Glutamatergic neuron (in vitro differentiated cells): ENCODE data around the gene BRF1. TPM values are rescaled to one million over a fixed set of nuclear protein-coding genes. Genes with fewer than 3 reads are reported as not detected.
A peak's percentile ranks its signal among the peaks of the same experiment; 100 is the strongest.

Experiments used
- DNase-seq: peaks from one replicate; pipeline ENCODE4 v3.0.0; 2022
- H3K27ac Mint-ChIP-seq: one replicate; pipeline ENCODE4 v1.8.0; 2020; ENCODE audit warnings: mild to moderate bottlenecking, mixed read lengths, inconsistent platforms; ENCODE audit not compliant: unreplicated experiment
- H3K27me3 Mint-ChIP-seq: one replicate; pipeline ENCODE4 v1.8.0; 2020; ENCODE audit warnings: mild to moderate bottlenecking, moderate library complexity, mixed read lengths, inconsistent platforms; ENCODE audit not compliant: unreplicated experiment
- H3K36me3 Mint-ChIP-seq: one replicate; pipeline ENCODE4 v1.8.0; 2020; ENCODE audit warnings: mild to moderate bottlenecking, mixed read lengths, inconsistent platforms; ENCODE audit not compliant: unreplicated experiment
- H3K4me1 Mint-ChIP-seq: one replicate; pipeline ENCODE4 v1.8.0; 2020; ENCODE audit warnings: mild to moderate bottlenecking, low read depth, mixed read lengths, inconsistent platforms; ENCODE audit not compliant: unreplicated experiment
- H3K4me3 Mint-ChIP-seq: one replicate; pipeline ENCODE4 v1.8.0; 2020; ENCODE audit warnings: mild to moderate bottlenecking, mixed read lengths, inconsistent platforms; ENCODE audit not compliant: unreplicated experiment
- H3K9me3 Mint-ChIP-seq: one replicate; pipeline ENCODE4 v1.8.0; 2020; ENCODE audit warnings: mild to moderate bottlenecking, moderate library complexity, mixed read lengths, inconsistent platforms; ENCODE audit not compliant: unreplicated experiment
- CTCF ChIP-seq: fragments of 200-600 bp; sonication (generic); IDR thresholded peaks from one replicate; pipeline ENCODE4 v1.5.0; 2021; ENCODE audit not compliant: partially characterized antibody, unreplicated experiment
- total RNA-seq: library from RNA; stranded (reverse); fragmentation: NEBNext Ultra II Directional; extraction: Animal tissue kit (Norgen Biotek cat#: 25700); gene quantifications from one replicate; pipeline ENCODE4 v1.2.1, GENCODE V29; 2021; ENCODE audit not compliant: unreplicated experiment

The BRF1 gene
- total RNA-seq, 1 donor from 2014 or later = 54.6 TPM

- H3K4me3 Mint-ChIP-seq = no peak overlapping the region
- H3K9me3 Mint-ChIP-seq = peaks cover 25% of the 10 kb centered on the region
- no peaks in the 10 kb centered on the region for H3K36me3 Mint-ChIP-seq
- peaks cover 24% of the 10 kb centered on the region for H3K27me3 Mint-ChIP-seq
- peak overlapping the region; percentile 73 for H3K27ac Mint-ChIP-seq
- DNase-seq = peak; percentile 16
- H3K4me1 Mint-ChIP-seq = peaks cover 31% of the 10 kb centered on the region
- TF ChIP-seq CTCF = no peak
Measured at GRCh38 chr14:105334383-105335230, 33.8 kb upstream of the BRF1 start.

GRCh38 chr14:105333613-105334364 is 33.0 kb upstream of the BRF1 start:
- DNase-seq = peak; percentile 15
- Mint-ChIP-seq H3K4me1 (peaks cover 35% of the 10 kb centered on the region), H3K9me3 (peaks cover 25% of the 10 kb centered on the region), H3K27me3 (peaks cover 27% of the 10 kb centered on the region), H3K36me3 (no peaks in the 10 kb centered on the region), H3K27ac (no peak overlapping the region), H3K4me3 (no peak overlapping the region)
- no peak for TF ChIP-seq CTCF

- Mint-ChIP-seq H3K27ac (no peak overlapping the region), H3K27me3 (peaks cover 30% of the 10 kb centered on the region), H3K4me1 (peaks cover 36% of the 10 kb centered on the region), H3K36me3 (no peaks in the 10 kb centered on the region), H3K4me3 (no peak overlapping the region), H3K9me3 (peaks cover 28% of the 10 kb centered on the region)
- no peak for TF ChIP-seq CTCF
- DNase-seq = no peak
Measured at GRCh38 chr14:105333020-105333490, 32.3 kb upstream of the BRF1 start.

- Mint-ChIP-seq H3K4me1 (peaks cover 40% of the 10 kb centered on the region), H3K27ac (no peak overlapping the region), H3K36me3 (no peaks in the 10 kb centered on the region), H3K9me3 (peaks cover 28% of the 10 kb centered on the region), H3K27me3 (peaks cover 28% of the 10 kb centered on the region), H3K4me3 (peak overlapping the region; percentile 53)
- TF ChIP-seq CTCF = no peak
- no peak for DNase-seq
Measured at GRCh38 chr14:105332350-105332874, 31.6 kb upstream of the BRF1 start.
